Caco-2 (cell line): ENCODE measurements around the gene ELAVL3. TPM values are rescaled to one million over a fixed set of nuclear protein-coding genes. Genes with fewer than 3 reads are reported as not detected.

Experiments
- BruUV-seq: library from RNA; stranded (reverse); fragments of 400-500 nt; replicated peaks from 2 replicates; lab custom pipeline; 2021; lab: Mats Ljungman, UMichigan
- CTCF ChIA-PET: fragments of 300-600 bp; sonication (Branson Sonifier 250); formaldehyde crosslinking; loops from one replicate; lab custom pipeline; 2022; ENCODE audit warnings: antibody characterized with exemption; lab: Charles Lee
- POLR2A ChIA-PET: fragments of 300-600 bp; sonication (Branson Sonifier 250); formaldehyde crosslinking; loops from one replicate; lab custom pipeline; 2022; ENCODE audit warnings: antibody characterized with exemption; lab: Charles Lee
- DNase-seq, 2 experiments: peaks; one replicate each; pipeline versions ENCODE4 v3.0.0 to v3.0.0-alpha.2; 2020 to 2022
- H3K27me3 ChIP-seq: replicated peaks from 2 replicates; pipeline ENCODE4 v1.6.0; 2011; ENCODE audit warnings: low read length; ENCODE audit not compliant: control insufficient read depth, insufficient read depth
- H3K36me3 ChIP-seq: 2 replicates; pipeline ENCODE4 v1.5.1; 2011; ENCODE audit warnings: low read length; ENCODE audit not compliant: control insufficient read depth, insufficient read depth
- H3K4me1 ChIP-seq: fragments of 250-450 bp; sonication (Bioruptor Pico); 2 replicates; pipeline ENCODE4 v1.5.1; 2020; ENCODE audit warnings: mild to moderate bottlenecking
- H3K4me3 ChIP-seq: 2 replicates; pipeline ENCODE4 v1.5.1; 2011; ENCODE audit warnings: low read depth, mild to moderate bottlenecking, control low read depth, low read length
- H3K9me3 ChIP-seq: fragments of 250-450 bp; sonication (Bioruptor Pico); 2 replicates; pipeline ENCODE4 v1.5.1; 2020; ENCODE audit warnings: mild to moderate bottlenecking, moderate library complexity
- H3K27ac Mint-ChIP-seq: one replicate; pipeline ENCODE4 v1.8.0; 2022; ENCODE audit warnings: mixed read lengths; ENCODE audit not compliant: unreplicated experiment
- H3K27me3 Mint-ChIP-seq: one replicate; pipeline ENCODE4 v1.8.0; 2022; ENCODE audit warnings: mixed read lengths; ENCODE audit not compliant: insufficient read depth, unreplicated experiment
- H3K36me3 Mint-ChIP-seq: one replicate; pipeline ENCODE4 v1.8.0; 2022; ENCODE audit warnings: mild to moderate bottlenecking, mixed read lengths; ENCODE audit not compliant: insufficient read depth, unreplicated experiment
- H3K4me1 Mint-ChIP-seq: one replicate; pipeline ENCODE4 v1.8.0; 2022; ENCODE audit warnings: low read depth, mixed read lengths; ENCODE audit not compliant: unreplicated experiment
- H3K4me3 Mint-ChIP-seq: one replicate; pipeline ENCODE4 v1.8.0; 2022; ENCODE audit warnings: mild to moderate bottlenecking, moderate library complexity, mixed read lengths; ENCODE audit not compliant: unreplicated experiment
- H3K9me3 Mint-ChIP-seq: one replicate; pipeline ENCODE4 v1.8.0; 2022; ENCODE audit warnings: mixed read lengths; ENCODE audit not compliant: unreplicated experiment
- CTCF ChIP-seq, 2 experiments: fragments of 200-600 bp in 1 of 2; IDR thresholded peaks; 1 replicate in 1 of 2; 2 replicates in 1 of 2; pipeline versions ENCODE4 v1.5.1 to v1.8.0; 2011 to 2022; ENCODE audit warnings: antibody characterized with exemption in 1 of 2, control low read depth in 1 of 2, inconsistent platforms in 1 of 2, low read depth in 1 of 2, low read length in 1 of 2, mild to moderate bottlenecking in 1 of 2, moderate library complexity in 1 of 2; ENCODE audit not compliant: insufficient read depth in 1 of 2, severe bottlenecking in 1 of 2, unreplicated experiment in 1 of 2
- intact Hi-C: fragments of 100-400 bp; cut with micrococcal nuclease; formaldehyde crosslinking; loops from one replicate; pipeline ENCODE4 v1.10.0; 2022; ENCODE audit not compliant: unreplicated experiment
- total RNA-seq: library from RNA; stranded (reverse); gene quantifications from 2 replicates; pipeline ENCODE4 v1.2.3, GENCODE V29; 2022

Gene ELAVL3
- total RNA-seq, 1 experiment from 2014 or later, result not detected

DNA sequence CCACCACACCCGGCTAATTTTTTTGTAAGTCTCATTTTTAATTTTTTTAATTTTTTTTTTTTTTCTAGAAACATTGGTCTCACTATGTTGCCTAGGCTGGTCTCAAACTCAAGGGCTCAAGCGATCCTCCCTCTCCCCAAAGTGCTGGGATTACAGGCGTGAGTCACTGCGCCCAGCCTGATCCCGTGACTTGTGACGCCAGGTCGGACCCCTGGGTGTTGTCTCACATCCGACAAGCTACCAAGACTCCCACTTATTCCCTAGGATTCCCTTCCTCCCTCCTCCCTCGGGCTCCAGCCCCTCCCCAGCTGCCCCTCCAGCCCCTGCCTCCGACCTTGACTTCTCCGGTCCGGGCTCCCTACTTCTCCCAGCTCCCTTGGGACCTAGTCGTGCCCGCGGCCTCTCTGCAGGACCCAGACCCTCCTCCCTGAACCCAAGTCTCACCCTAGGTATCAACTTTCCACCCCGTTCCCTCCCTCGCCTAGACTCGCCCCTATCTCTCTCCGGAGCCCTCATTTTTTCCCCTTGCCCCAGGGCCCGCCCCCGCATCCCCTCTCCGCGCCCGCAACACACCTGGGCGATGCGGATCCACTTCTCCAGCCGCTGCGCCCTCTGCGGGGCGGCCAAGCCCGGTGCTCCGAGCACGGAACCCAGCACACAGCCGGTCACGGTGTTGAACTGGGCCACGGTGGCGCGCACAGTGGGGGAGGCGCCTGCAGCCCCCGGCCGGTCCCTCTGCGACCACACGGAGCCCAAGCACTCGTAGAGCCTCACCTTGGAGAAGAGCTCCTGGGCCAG, 74.8 kb downstream of the ELAVL3 start:
- no peaks in the 10 kb centered on the region for H3K4me1 Mint-ChIP-seq
- no peaks in the 10 kb centered on the region for H3K9me3 Mint-ChIP-seq
- no peak overlapping the region for H3K27ac Mint-ChIP-seq
- CTCF ChIA-PET, result interaction anchor here (1.4 kb wide), 1 partner anchor 31 kb away, joined by 3 read pairs; no protein-coding TSS in a partner anchor
- H3K4me3 ChIP-seq, result no peak overlapping the region
- intact Hi-C loops, result no loop called here
- no peaks in the 10 kb centered on the region for H3K27me3 ChIP-seq
- POLR2A ChIA-PET, result interaction anchor here (1.0 kb wide), 1 partner anchor 25 kb away, joined by 5 read pairs; no protein-coding TSS in a partner anchor
- no peaks in the 10 kb centered on the region for H3K9me3 ChIP-seq
- no peaks in the 10 kb centered on the region for H3K27me3 Mint-ChIP-seq
- no TSS peak for BruUV-seq
- no peak for DNase-seq
- peaks cover 14% of the 10 kb centered on the region for H3K36me3 Mint-ChIP-seq
- TF ChIP-seq CTCF (IDR thresholded peaks at IDR 0.05; ENCODE audit: insufficient read depth in 1 of 2, low read depth in 1 of 2, low read length in 1 of 2, severe bottlenecking in 1 of 2, unreplicated experiment in 1 of 2), result no peak
- H3K4me1 ChIP-seq, result no peaks in the 10 kb centered on the region
- no peak overlapping the region for H3K4me3 Mint-ChIP-seq
- no peaks in the 10 kb centered on the region; the same call in 1 of the 2 replicates for H3K36me3 ChIP-seq

DNA sequence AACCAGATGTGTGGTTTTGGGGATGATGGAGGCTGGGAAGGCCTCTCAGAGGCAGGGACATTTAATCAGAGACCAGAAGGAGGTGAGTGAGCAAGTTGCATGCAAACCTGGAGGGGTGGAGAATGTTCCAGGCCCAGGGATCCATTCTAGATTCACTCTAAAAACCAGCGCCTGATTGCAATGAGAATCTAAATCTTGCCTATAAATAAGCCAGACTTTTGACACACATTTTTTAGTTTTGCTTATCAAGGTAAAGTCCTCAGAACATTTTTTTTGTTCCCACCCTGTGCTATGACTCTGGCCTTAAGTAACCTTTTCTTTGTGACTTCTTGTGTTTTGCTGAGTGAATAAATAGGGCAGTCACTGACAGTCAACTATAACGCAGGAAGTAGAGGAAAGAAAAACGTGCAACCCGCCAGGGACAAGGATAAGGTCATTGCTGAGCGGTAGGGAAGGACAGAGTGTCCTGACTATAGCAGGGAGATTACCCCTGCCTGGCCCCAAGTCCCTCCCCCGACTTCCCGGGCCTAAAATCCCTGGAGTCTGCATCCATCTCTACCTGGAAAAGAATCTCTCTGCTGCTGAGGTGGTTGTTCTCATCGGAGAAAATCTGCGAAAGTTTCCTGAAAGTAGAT, 76.1 kb downstream of the ELAVL3 start:
- no peak for TF ChIP-seq CTCF (IDR thresholded peaks at IDR 0.05; ENCODE audit: insufficient read depth in 1 of 2, low read depth in 1 of 2, low read length in 1 of 2, severe bottlenecking in 1 of 2, unreplicated experiment in 1 of 2)
- Histone ChIP-seq H3K27me3 (no peaks in the 10 kb centered on the region), H3K36me3 (no peaks in the 10 kb centered on the region; the same call in 1 of the 2 replicates), H3K4me1 (no peaks in the 10 kb centered on the region), H3K4me3 (no peak overlapping the region), H3K9me3 (no peaks in the 10 kb centered on the region)
- Mint-ChIP-seq H3K9me3 (no peaks in the 10 kb centered on the region), H3K4me3 (no peak overlapping the region), H3K27ac (no peak overlapping the region), H3K4me1 (no peaks in the 10 kb centered on the region), H3K36me3 (peaks cover 13% of the 10 kb centered on the region), H3K27me3 (no peaks in the 10 kb centered on the region)
- intact Hi-C loops, result no loop called here
- CTCF ChIA-PET, result no interaction called here
- no TSS peak for BruUV-seq
- POLR2A ChIA-PET, result interaction anchor here (1.0 kb wide), 1 partner anchor 24 kb away, joined by 5 read pairs; no protein-coding TSS in a partner anchor
- DNase-seq, result no peak

- Mint-ChIP-seq H3K27me3 (no peaks in the 10 kb centered on the region), H3K9me3 (no peaks in the 10 kb centered on the region), H3K4me1 (no peaks in the 10 kb centered on the region), H3K36me3 (peaks cover 15% of the 10 kb centered on the region), H3K27ac (no peak overlapping the region), H3K4me3 (no peak overlapping the region)
- H3K36me3 ChIP-seq, result no peaks in the 10 kb centered on the region; the same call in none of the 2 replicates
- no peaks in the 10 kb centered on the region for H3K4me1 ChIP-seq
- no peak overlapping the region for H3K4me3 ChIP-seq
- no peaks in the 10 kb centered on the region for H3K9me3 ChIP-seq
- H3K27me3 ChIP-seq, result no peaks in the 10 kb centered on the region
- ChIA-PET CTCF (no interaction called here), POLR2A (interaction anchor here (0.6 to 0.9 kb wide), 2 partner anchors 18 to 89 kb away, joined by 3 to 9 read pairs; no protein-coding TSS in a partner anchor)
- no TSS peak for BruUV-seq
- DNase-seq, result no peak
- intact Hi-C loops, result no loop called here
- TF ChIP-seq CTCF (IDR thresholded peaks at IDR 0.05; ENCODE audit: insufficient read depth in 1 of 2, low read depth in 1 of 2, low read length in 1 of 2, severe bottlenecking in 1 of 2, unreplicated experiment in 1 of 2), result no peak
Observed at GRCh38 chr19:11401808-11402543, 78.9 kb downstream of the ELAVL3 start.
